Trophoblast cell (in vitro differentiated cells and primary cell): ENCODE measurements around the gene KLHL35.

Experiments used
- DNase-seq, 2 donors: peaks; one replicate each; pipeline ENCODE4 v3.0.0-alpha.2; 2016
- H2AFZ ChIP-seq: 2 replicates; pipeline ENCODE4 v1.6.1; 2013; ENCODE audit warnings: low read length, moderate library complexity, mild to moderate bottlenecking; ENCODE audit not compliant: insufficient read depth, poor library complexity
- H2AK5ac ChIP-seq: 2 replicates; pipeline ENCODE4 v1.6.1; 2013; ENCODE audit warnings: mild to moderate bottlenecking, low read length
- H2BK120ac ChIP-seq: 2 replicates; pipeline ENCODE4 v1.6.1; 2013; ENCODE audit warnings: low read length, mild to moderate bottlenecking, moderate library complexity; ENCODE audit not compliant: insufficient read depth, poor library complexity
- H2BK12ac ChIP-seq: 2 replicates; pipeline ENCODE4 v1.6.1; 2013; ENCODE audit warnings: mild to moderate bottlenecking, low read length, moderate library complexity
- H2BK5ac ChIP-seq: 2 replicates; pipeline ENCODE4 v1.6.1; 2013; ENCODE audit warnings: low read length, low read depth, moderate library complexity, mild to moderate bottlenecking; ENCODE audit not compliant: poor library complexity
- H3K14ac ChIP-seq: 2 replicates; pipeline ENCODE4 v1.6.1; 2013; ENCODE audit warnings: mild to moderate bottlenecking, low read length
- H3K18ac ChIP-seq: 2 replicates; pipeline ENCODE4 v1.6.1; 2013; ENCODE audit warnings: mild to moderate bottlenecking, low read length
- H3K23ac ChIP-seq: 2 replicates; pipeline ENCODE4 v1.6.1; 2013; ENCODE audit warnings: low read length
- H3K27ac ChIP-seq: 2 replicates; pipeline ENCODE4 v1.5.1; 2013; ENCODE audit warnings: low read depth, mild to moderate bottlenecking, inconsistent platforms, low read length, moderate library complexity
- H3K27me3 ChIP-seq: 2 replicates; pipeline ENCODE4 v1.6.1; 2013; ENCODE audit warnings: inconsistent platforms, mild to moderate bottlenecking, low read length, moderate library complexity; ENCODE audit not compliant: insufficient read depth
- H3K36me3 ChIP-seq, 2 experiments: 1 replicate in 1 of 2; 2 replicates in 1 of 2; pipeline ENCODE4 v1.6.1; 2013; ENCODE audit warnings: low read length in 2 of 2, mild to moderate bottlenecking in 2 of 2, moderate library complexity in 1 of 2; ENCODE audit not compliant: insufficient read depth in 2 of 2, control insufficient read depth in 1 of 2
- H3K4ac ChIP-seq: 2 replicates; pipeline ENCODE4 v1.6.1; 2013; ENCODE audit warnings: low read depth, mild to moderate bottlenecking, low read length, moderate library complexity
- H3K4me1 ChIP-seq, 2 experiments: 1 replicate in 1 of 2; 2 replicates in 1 of 2; pipeline ENCODE4 v1.6.1; 2013; ENCODE audit warnings: low read length in 2 of 2, mild to moderate bottlenecking in 2 of 2, moderate library complexity in 1 of 2; ENCODE audit not compliant: insufficient read depth in 2 of 2, control insufficient read depth in 1 of 2
- H3K4me2 ChIP-seq: 2 replicates; pipeline ENCODE4 v1.6.1; 2013; ENCODE audit warnings: inconsistent platforms, mild to moderate bottlenecking, low read length, moderate library complexity
- H3K4me3 ChIP-seq: 2 replicates; pipeline ENCODE4 v1.5.1; 2013; ENCODE audit warnings: mild to moderate bottlenecking, low read depth, low read length, inconsistent platforms
- H3K79me1 ChIP-seq: one replicate; pipeline ENCODE4 v1.6.1; 2013; ENCODE audit warnings: low read length
- H3K79me2 ChIP-seq: 2 replicates; pipeline ENCODE4 v1.6.1; 2013; ENCODE audit warnings: low read length, mild to moderate bottlenecking; ENCODE audit not compliant: control insufficient read depth, insufficient read depth, poor library complexity
- H3K9ac ChIP-seq: 2 replicates; pipeline ENCODE4 v1.6.1; 2013; ENCODE audit warnings: mild to moderate bottlenecking, low read length
- H3K9me3 ChIP-seq: 2 replicates; pipeline ENCODE4 v1.6.1; 2013; ENCODE audit warnings: low read depth, mild to moderate bottlenecking, control low read depth, inconsistent platforms, low read length; ENCODE audit not compliant: insufficient read depth
- H4K12ac ChIP-seq: 2 replicates; pipeline ENCODE4 v1.6.1; 2013; ENCODE audit warnings: low read depth, mild to moderate bottlenecking, low read length, moderate library complexity
- H4K8ac ChIP-seq: 2 replicates; pipeline ENCODE4 v1.6.1; 2013; ENCODE audit warnings: low read depth, mild to moderate bottlenecking, low read length, moderate library complexity
- H4K91ac ChIP-seq: one replicate; pipeline ENCODE4 v1.6.1; 2013; ENCODE audit warnings: low read depth, mild to moderate bottlenecking, low read length, moderate library complexity
- whole genome bisulfite sequencing: extraction: QIAGEN DNeasy Blood & Tissue Kit; methylation state at CpG from one replicate; pipeline ENCODE4 v1.1.7; 2013; ENCODE audit warnings: missing lambda C conversion rate; ENCODE audit not compliant: insufficient read length, insufficient coverage; ENCODE audit errors: extremely low coverage; 5-methylcytosine and 5-hydroxymethylcytosine counted together

Gene KLHL35

DNA sequence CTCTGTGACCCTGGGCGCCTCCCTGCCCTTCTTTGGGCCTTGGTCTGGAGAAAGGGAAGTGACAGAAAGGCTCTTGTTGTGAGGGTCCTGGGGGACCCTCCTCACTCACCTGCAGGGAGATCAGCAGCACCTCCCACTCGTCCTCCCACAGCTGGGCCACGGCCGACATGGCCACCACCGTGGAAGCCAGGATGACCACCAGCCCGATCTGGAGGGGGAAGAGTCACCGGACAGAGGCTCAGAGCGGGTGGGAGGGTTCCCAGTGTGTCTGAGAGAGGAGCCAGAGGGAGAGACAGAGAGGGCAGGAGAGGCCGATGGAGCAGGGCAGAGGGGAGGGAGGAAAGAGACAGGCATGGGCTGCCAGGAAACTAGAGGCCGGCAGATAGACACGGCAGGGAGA lies 16.8 kb upstream of the KLHL35 start:
- Histone ChIP-seq H3K9me3 (no peaks in the 10 kb centered on the region), H3K4me1 (no peaks in the 10 kb centered on the region), H3K18ac (no peak overlapping the region), H2BK12ac (no peak overlapping the region), H4K91ac (no peak overlapping the region), H2AFZ (no peak overlapping the region), H3K27ac (no peak overlapping the region), H3K23ac (no peak overlapping the region), H4K12ac (no peak overlapping the region), H4K8ac (no peak overlapping the region), H3K4ac (no peak overlapping the region), H2BK120ac (no peak overlapping the region), H3K9ac (no peak overlapping the region), H3K79me1 (no peaks in the 10 kb centered on the region), H2BK5ac (no peak overlapping the region), H3K4me2 (no peak overlapping the region), H3K14ac (no peak overlapping the region), H3K27me3 (no peaks in the 10 kb centered on the region), H2AK5ac (no peak overlapping the region), H3K36me3 (no peaks in the 10 kb centered on the region), H3K4me3 (no peak overlapping the region), H3K79me2 (no peaks in the 10 kb centered on the region)
- no peak for DNase-seq
- no CpG with 5 or more reads among the region's 11 CpGs for WGBS

DNA sequence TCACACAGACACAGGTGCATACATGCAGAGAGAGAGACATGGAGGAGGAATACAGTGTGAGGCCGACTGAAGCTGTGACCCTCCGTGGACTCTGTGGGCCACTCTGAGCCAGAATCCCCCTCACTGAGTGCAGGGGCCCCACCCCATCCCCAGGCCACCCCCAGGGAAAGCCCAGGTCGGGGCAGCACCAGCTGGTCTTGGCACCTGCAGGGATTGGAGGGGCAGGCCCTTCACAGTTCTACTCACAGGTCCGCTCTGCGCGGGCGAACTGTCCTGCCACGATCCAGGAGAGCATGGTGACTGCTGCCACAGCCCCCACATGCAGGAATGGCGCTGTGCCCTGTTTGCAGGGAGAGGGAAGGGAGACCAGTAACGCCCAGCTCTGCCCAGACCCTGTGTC lies 16.3 kb upstream of the KLHL35 start:
- Histone ChIP-seq H4K91ac (no peak overlapping the region), H3K4me3 (no peak overlapping the region), H2AK5ac (no peak overlapping the region), H3K9me3 (no peaks in the 10 kb centered on the region), H3K27ac (no peak overlapping the region), H3K4me2 (no peak overlapping the region), H4K8ac (no peak overlapping the region), H2BK12ac (no peak overlapping the region), H3K79me1 (no peaks in the 10 kb centered on the region), H3K9ac (no peak overlapping the region), H3K4ac (no peak overlapping the region), H3K79me2 (no peaks in the 10 kb centered on the region), H4K12ac (no peak overlapping the region), H2AFZ (no peak overlapping the region), H3K18ac (no peak overlapping the region), H3K14ac (no peak overlapping the region), H3K36me3 (no peaks in the 10 kb centered on the region), H2BK5ac (no peak overlapping the region), H2BK120ac (no peak overlapping the region), H3K23ac (no peak overlapping the region), H3K27me3 (no peaks in the 10 kb centered on the region), H3K4me1 (no peaks in the 10 kb centered on the region)
- no CpG with 5 or more reads among the region's 10 CpGs for WGBS
- DNase-seq: no peak

DNA sequence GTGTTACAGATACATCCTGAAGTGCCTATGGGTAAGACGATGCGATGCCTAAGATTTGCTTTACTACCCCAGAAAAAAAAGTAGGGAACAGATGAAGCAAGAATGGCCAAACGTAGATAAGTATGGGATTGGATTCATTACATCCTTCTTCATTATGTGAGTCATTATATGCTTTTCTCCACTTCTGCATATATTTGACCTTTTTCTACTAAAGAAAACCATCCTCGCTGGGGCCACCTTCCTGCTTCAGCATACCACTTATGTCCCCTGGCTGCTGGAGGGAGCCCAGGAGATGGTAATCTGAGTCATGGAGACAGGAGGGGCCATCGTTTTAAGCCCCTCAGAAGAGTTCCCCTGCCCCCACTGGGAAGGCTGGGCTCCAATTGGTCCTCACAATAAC lies 14.4 kb upstream of the KLHL35 start:
- Histone ChIP-seq H3K18ac (no peak overlapping the region), H3K27me3 (no peaks in the 10 kb centered on the region), H3K27ac (no peak overlapping the region), H3K79me1 (no peaks in the 10 kb centered on the region), H3K9me3 (no peaks in the 10 kb centered on the region), H2AK5ac (no peak overlapping the region), H3K4ac (no peak overlapping the region), H3K4me1 (no peaks in the 10 kb centered on the region), H3K9ac (no peak overlapping the region), H3K14ac (no peak overlapping the region), H2AFZ (no peak overlapping the region), H3K36me3 (no peaks in the 10 kb centered on the region), H4K8ac (no peak overlapping the region), H4K12ac (no peak overlapping the region), H2BK120ac (no peak overlapping the region), H2BK12ac (no peak overlapping the region), H2BK5ac (no peak overlapping the region), H3K4me3 (no peak overlapping the region), H3K23ac (no peak overlapping the region), H4K91ac (no peak overlapping the region), H3K79me2 (no peaks in the 10 kb centered on the region), H3K4me2 (no peak overlapping the region)
- WGBS: no CpG with 5 or more reads among the region's 5 CpGs
- DNase-seq: no peak

DNA sequence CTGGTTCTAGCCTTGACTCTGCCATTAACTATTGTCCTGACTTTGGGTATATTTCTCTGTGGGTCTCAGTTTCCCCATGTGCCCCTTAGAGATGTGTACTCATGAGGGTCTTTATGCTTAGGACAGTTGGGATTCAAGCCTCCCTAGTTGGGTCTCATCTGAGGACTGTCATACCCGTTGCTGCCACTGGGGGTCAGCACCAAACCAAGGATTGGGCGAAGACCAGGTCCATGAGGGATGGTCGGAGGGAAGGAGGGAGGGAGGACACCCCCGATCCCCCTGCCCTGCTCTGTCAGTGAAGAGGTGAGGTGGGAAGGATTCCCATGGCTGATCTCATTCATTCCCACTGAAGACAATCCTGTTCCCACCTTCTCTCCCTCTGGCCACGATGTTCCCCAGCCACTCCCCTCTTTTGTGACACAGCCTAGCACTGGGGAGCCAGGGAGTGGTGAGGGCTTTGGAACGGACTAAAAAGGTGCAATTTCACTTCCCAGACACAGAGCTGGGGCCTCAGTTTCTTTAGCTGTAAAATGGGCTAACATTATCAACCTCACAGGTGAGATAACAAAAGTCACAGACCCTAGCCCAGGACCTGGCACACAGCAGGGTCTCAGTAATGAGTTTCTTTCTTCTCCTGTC lies 12.4 kb upstream of the KLHL35 start:
- Histone ChIP-seq H2BK12ac (no peak overlapping the region), H3K4me3 (no peak overlapping the region), H2BK120ac (no peak overlapping the region), H4K91ac (no peak overlapping the region), H3K14ac (no peak overlapping the region), H3K36me3 (no peaks in the 10 kb centered on the region), H3K4ac (no peak overlapping the region), H3K23ac (no peak overlapping the region), H3K4me2 (no peak overlapping the region), H3K27ac (no peak overlapping the region), H2AFZ (no peak overlapping the region), H4K8ac (no peak overlapping the region), H3K27me3 (no peaks in the 10 kb centered on the region), H3K18ac (no peak overlapping the region), H3K4me1 (no peaks in the 10 kb centered on the region), H4K12ac (no peak overlapping the region), H2BK5ac (no peak overlapping the region), H3K9me3 (no peaks in the 10 kb centered on the region), H3K79me2 (no peaks in the 10 kb centered on the region), H3K79me1 (no peaks in the 10 kb centered on the region), H3K9ac (no peak overlapping the region), H2AK5ac (no peak overlapping the region)
- no CpG with 5 or more reads among the region's 6 CpGs for WGBS
- peak; percentile 40 to 78 for DNase-seq
